Measurements from ENCODE around the gene ASMT.
"Not testable (repeated sequence)": the region's sequence is repeated elsewhere in the genome, so short reads cannot be mapped to it uniquely, and the experiment has no call there.

ASMT gene

GRCh38 chrX:1652011-1652811 is 37.4 kb downstream of the ASMT start:
- intact Hi-C loops (cut with DNase I; ENCODE audit: low total_unique reads); H3K9me3 ChIP-seq; DNase-seq; H3K4me1 ChIP-seq; H3K4me3 ChIP-seq; H3K27ac ChIP-seq; H3K36me3 ChIP-seq: not testable (repeated sequence)
- H3K27me3 ChIP-seq = peaks cover 0 to 12% of the 10 kb centered on the region in 2 donors
- TF ChIP-seq CTCF (IDR thresholded peaks at IDR 0.05) = peak; percentile 68 to 78

- no peak for DNase-seq
- Histone ChIP-seq H3K4me3 (no peak overlapping the region), H3K4me1 (peaks cover 0 to 4% (median 0%) of the 10 kb centered on the region in 4 donors), H3K36me3 (no peaks in the 10 kb centered on the region), H3K27me3 (peaks cover 0 to 3% of the 10 kb centered on the region in 2 donors), H3K9me3 (no peaks in the 10 kb centered on the region), H3K27ac (no peak overlapping the region)
- TF ChIP-seq CTCF (IDR thresholded peaks at IDR 0.05) = no peak
- intact Hi-C loops (cut with DNase I; ENCODE audit: low total_unique reads) = no loop called here
Observed at GRCh38 chrX:1656379-1656778, 41.5 kb downstream of the ASMT start.

- Histone ChIP-seq H3K27me3 (peaks cover 0 to 3% of the 10 kb centered on the region in 2 donors), H3K4me3 (no peak overlapping the region), H3K36me3 (no peaks in the 10 kb centered on the region), H3K27ac (no peak overlapping the region), H3K4me1 (peaks cover 0 to 4% (median 0%) of the 10 kb centered on the region in 4 donors), H3K9me3 (no peaks in the 10 kb centered on the region)
- DNase-seq = peak in 1 of 2 donors; percentile 63
- TF ChIP-seq CTCF (IDR thresholded peaks at IDR 0.05) = no peak
- intact Hi-C loops (cut with DNase I; ENCODE audit: low total_unique reads) = no loop called here
Observed at GRCh38 chrX:1657367-1658070, 42.7 kb downstream of the ASMT start.

- Histone ChIP-seq H3K9me3 (no peaks in the 10 kb centered on the region), H3K27ac (no peak overlapping the region), H3K4me1 (peaks cover 0 to 4% (median 0%) of the 10 kb centered on the region in 4 donors), H3K36me3 (no peaks in the 10 kb centered on the region), H3K27me3 (peaks cover 0 to 3% of the 10 kb centered on the region in 2 donors), H3K4me3 (no peak overlapping the region)
- intact Hi-C loops (cut with DNase I; ENCODE audit: low total_unique reads) = no loop called here
- no peak for TF ChIP-seq CTCF (IDR thresholded peaks at IDR 0.05)
- DNase-seq = peak in 1 of 2 donors; percentile 21
Observed at GRCh38 chrX:1658071-1658491, 43.2 kb downstream of the ASMT start.

- no peak overlapping the region for H3K4me3 ChIP-seq
- intact Hi-C loops (cut with DNase I; ENCODE audit: low total_unique reads) = no loop called here
- peak in 1 of 2 donors; percentile 41 for DNase-seq
- H3K27me3 ChIP-seq = peaks cover 0 to 3% of the 10 kb centered on the region in 2 donors
- no peaks in the 10 kb centered on the region for H3K36me3 ChIP-seq
- H3K4me1 ChIP-seq = peaks cover 0 to 4% (median 0%) of the 10 kb centered on the region in 4 donors
- no peak for TF ChIP-seq CTCF (IDR thresholded peaks at IDR 0.05)
- no peak overlapping the region for H3K27ac ChIP-seq
- no peaks in the 10 kb centered on the region for H3K9me3 ChIP-seq
Observed at GRCh38 chrX:1659664-1660461, 45.0 kb downstream of the ASMT start.

Measured in tibial artery (tissue), 4 donors.